Keratinocyte (primary cell): ENCODE data around the gene VASP. TPM values are rescaled to one million over a fixed set of nuclear protein-coding genes. Genes with fewer than 3 reads are reported as not detected.

Experiments
- DNase-seq: peaks from one replicate; pipeline ENCODE4 v3.0.0-alpha.2; 2011; ENCODE audit warnings: low read depth, missing footprints, low spot score
- FAIRE-seq: peaks from 2 replicates; lab custom pipeline; 2011; peaks lifted over from hg19 to GRCh38; lab: Jason Lieb, UNC
- H2AFZ ChIP-seq: 2 replicates; pipeline ENCODE4 v1.6.0; 2012; ENCODE audit warnings: low read length, control low read depth, inconsistent platforms; ENCODE audit not compliant: control insufficient read depth
- H3K27ac ChIP-seq: 2 replicates; pipeline ENCODE4 v1.5.1; 2011; ENCODE audit warnings: low read length; ENCODE audit not compliant: control insufficient read depth, insufficient read depth
- H3K27me3 ChIP-seq: 3 replicates; pipeline ENCODE4 v1.6.0; 2011; ENCODE audit warnings: low read length; ENCODE audit not compliant: control insufficient read depth, insufficient read depth; ENCODE audit errors: extremely low read depth
- H3K36me3 ChIP-seq, 2 experiments: 2 replicates in 1 of 2; 3 replicates in 1 of 2; pipeline ENCODE4 v1.5.1; 2011; ENCODE audit warnings: low read length in 2 of 2, mild to moderate bottlenecking in 1 of 2; ENCODE audit not compliant: control insufficient read depth in 2 of 2, insufficient read depth in 2 of 2; ENCODE audit errors: extremely low read depth in 1 of 2
- H3K4me1 ChIP-seq: 3 replicates; pipeline ENCODE4 v1.5.1; 2011; ENCODE audit warnings: low read length; ENCODE audit not compliant: control insufficient read depth, insufficient read depth; ENCODE audit errors: extremely low read depth
- H3K4me2 ChIP-seq: 3 replicates; pipeline ENCODE4 v1.6.0; 2011; ENCODE audit warnings: low read depth, low read length; ENCODE audit not compliant: control insufficient read depth, insufficient read depth; ENCODE audit errors: extremely low read depth
- H3K4me3 ChIP-seq, 3 experiments: fragments of 200-600 bp in 1 of 3; sonication (generic) in 1 of 3; 2 replicates in 2 of 3; 3 replicates in 1 of 3; pipeline ENCODE4 v1.5.1; 2011 to 2016; ENCODE audit warnings: low read length in 3 of 3, mild to moderate bottlenecking in 3 of 3, control low read depth in 2 of 3, inconsistent platforms in 1 of 3, low read depth in 1 of 3, mixed read lengths in 1 of 3, mixed run types in 1 of 3, moderate library complexity in 1 of 3; ENCODE audit not compliant: control insufficient read depth in 2 of 3, insufficient read depth in 2 of 3; ENCODE audit errors: extremely low read depth in 1 of 3
- H3K79me2 ChIP-seq: 2 replicates; pipeline ENCODE4 v1.6.0; 2012; ENCODE audit warnings: low read length; ENCODE audit not compliant: control insufficient read depth, insufficient read depth
- H3K9ac ChIP-seq: 3 replicates; pipeline ENCODE4 v1.6.0; 2011; ENCODE audit warnings: low read length; ENCODE audit not compliant: control insufficient read depth, insufficient read depth; ENCODE audit errors: extremely low read depth
- H3K9me1 ChIP-seq: 3 replicates; pipeline ENCODE4 v1.6.0; 2011; ENCODE audit warnings: low read length; ENCODE audit not compliant: control insufficient read depth, insufficient read depth; ENCODE audit errors: extremely low read depth
- H3K9me3 ChIP-seq: 2 replicates; pipeline ENCODE4 v1.5.1; 2012; ENCODE audit warnings: low read depth, low read length; ENCODE audit not compliant: control insufficient read depth
- H4K20me1 ChIP-seq: 3 replicates; pipeline ENCODE4 v1.6.0; 2011; ENCODE audit warnings: low read length; ENCODE audit not compliant: control insufficient read depth, insufficient read depth; ENCODE audit errors: extremely low read depth
- CTCF ChIP-seq, 3 experiments: IDR thresholded peaks in 1 of 3; conservative IDR thresholded peaks in 1 of 3; optimal IDR thresholded peaks in 1 of 3; 2 replicates in 2 of 3; 3 replicates in 1 of 3; pipeline versions ENCODE3 to v1.5.1; 2011; ENCODE audit warnings: low read length in 3 of 3, mild to moderate bottlenecking in 3 of 3, moderate library complexity in 2 of 3, control low read depth in 1 of 3, inconsistent platforms in 1 of 3; ENCODE audit not compliant: insufficient read depth in 2 of 3; ENCODE audit errors: extremely low read depth in 1 of 3
- EZH2 ChIP-seq: IDR thresholded peaks from one replicate; pipeline ENCODE4 v1.6.1; 2012; ENCODE audit warnings: inconsistent platforms, mild to moderate bottlenecking, low read length, moderate library complexity
- dilution Hi-C: fragments of 300-500 bp; cut with MboI; formaldehyde crosslinking; loops from one replicate; pipeline ENCODE4 v1.7.0; 2020; ENCODE audit warnings: low sequenced_read_pairs; ENCODE audit not compliant: extremely low pct_ligation_motif_present
- polyA plus RNA-seq, 5 experiments: library from polyadenylated mRNA; depleted of rRNA in 3 of 5; stranded (reverse) in 3 of 5; stranded (forward) in 1 of 5; unstranded in 1 of 5; fragments of >200 nt; gene quantifications; 1 replicate in 1 of 5; 2 replicates in 3 of 5; 3 replicates in 1 of 5; pipeline versions ENCODE4 v1.2.1 to v1.2.3, GENCODE V29; 2011 to 2012; ENCODE audit warnings: missing spikeins in 2 of 5, low read depth in 1 of 5, low replicate concordance in 1 of 5

Gene VASP
- polyA plus RNA-seq, 1 donor (not counting 4 experiments of a cell fraction or from before 2014, with no cell fraction given) = 99.0 TPM

- no peaks in the 10 kb centered on the region for H4K20me1 ChIP-seq
- DNase-seq = no peak
- H3K4me2 ChIP-seq = no peak overlapping the region
- H3K27ac ChIP-seq = no peak overlapping the region
- H3K9me1 ChIP-seq = no peaks in the 10 kb centered on the region
- no peak overlapping the region for H3K9ac ChIP-seq
- no peak overlapping the region for H3K4me3 ChIP-seq
- H2AFZ ChIP-seq = no peak overlapping the region
- peaks cover 23% of the 10 kb centered on the region for H3K4me1 ChIP-seq
- H3K27me3 ChIP-seq = no peaks in the 10 kb centered on the region
- no peaks in the 10 kb centered on the region for H3K36me3 ChIP-seq
- no peak for FAIRE-seq
- H3K79me2 ChIP-seq = peaks cover 2% of the 10 kb centered on the region
- dilution Hi-C loops = no loop called here
- H3K9me3 ChIP-seq = no peaks in the 10 kb centered on the region
- TF ChIP-seq EZH2 (no peak), CTCF (optimal IDR thresholded peaks at IDR 0.05 in 1 of 3, IDR thresholded peaks at IDR 0.05 in 1 of 3, conservative IDR thresholded peaks at IDR 0.05 in 1 of 3; ENCODE audit: extremely low read depth in 1 of 3, insufficient read depth in 2 of 3, low read length in 3 of 3) (no peak)
Observed at GRCh38 chr19:45502111-45502510, 5.2 kb upstream of the VASP start.

DNA sequence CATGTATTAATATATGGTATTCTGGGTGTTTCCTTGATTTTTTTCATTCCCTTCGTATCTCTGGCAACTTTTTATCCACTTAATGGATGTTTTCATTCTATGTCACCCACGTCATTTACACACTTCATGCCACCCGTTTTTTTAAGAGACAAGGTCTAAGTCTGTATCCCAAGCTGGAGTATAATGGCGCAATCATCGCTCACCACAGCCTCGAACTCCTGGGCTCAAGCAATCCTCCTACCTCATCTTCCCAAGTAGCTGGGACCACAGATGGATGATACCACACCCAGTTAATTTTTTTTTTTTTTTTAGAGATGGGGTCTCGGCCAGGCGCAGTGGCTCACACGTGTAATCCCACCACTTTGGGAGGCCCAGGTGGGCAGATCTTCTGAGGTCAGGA, 3.4 kb upstream of the VASP start:
- Histone ChIP-seq H3K36me3 (peaks cover 0 to under 1% of the 10 kb centered on the region in 2 experiments), H3K4me2 (no peak overlapping the region), H4K20me1 (no peaks in the 10 kb centered on the region), H3K27me3 (no peaks in the 10 kb centered on the region), H3K9me1 (no peaks in the 10 kb centered on the region), H3K9me3 (no peaks in the 10 kb centered on the region), H3K4me1 (peaks cover 21% of the 10 kb centered on the region), H3K4me3 (no peak overlapping the region), H2AFZ (no peak overlapping the region), H3K27ac (no peak overlapping the region), H3K79me2 (peaks cover 17% of the 10 kb centered on the region), H3K9ac (no peak overlapping the region)
- FAIRE-seq (no peak), DNase-seq (no peak)
- no peak for TF ChIP-seq EZH2
- no peak for TF ChIP-seq CTCF (optimal IDR thresholded peaks at IDR 0.05 in 1 of 3, IDR thresholded peaks at IDR 0.05 in 1 of 3, conservative IDR thresholded peaks at IDR 0.05 in 1 of 3; ENCODE audit: extremely low read depth in 1 of 3, insufficient read depth in 2 of 3, low read length in 3 of 3)
- dilution Hi-C loops = no loop called here
